C4-2B (cell line): ENCODE measurements around the gene HAPLN2.

ENCODE experiments used
- CTCF ChIP-seq: fragments of 450-650 bp; conservative IDR thresholded peaks from 2 replicates; pipeline ENCODE4 v1.5.1; 2017; ENCODE audit warnings: mild to moderate bottlenecking
- ZFX ChIP-seq: fragments of 450-650 bp; IDR thresholded peaks from 2 replicates; pipeline ENCODE4 v1.6.1; 2017

DNA sequence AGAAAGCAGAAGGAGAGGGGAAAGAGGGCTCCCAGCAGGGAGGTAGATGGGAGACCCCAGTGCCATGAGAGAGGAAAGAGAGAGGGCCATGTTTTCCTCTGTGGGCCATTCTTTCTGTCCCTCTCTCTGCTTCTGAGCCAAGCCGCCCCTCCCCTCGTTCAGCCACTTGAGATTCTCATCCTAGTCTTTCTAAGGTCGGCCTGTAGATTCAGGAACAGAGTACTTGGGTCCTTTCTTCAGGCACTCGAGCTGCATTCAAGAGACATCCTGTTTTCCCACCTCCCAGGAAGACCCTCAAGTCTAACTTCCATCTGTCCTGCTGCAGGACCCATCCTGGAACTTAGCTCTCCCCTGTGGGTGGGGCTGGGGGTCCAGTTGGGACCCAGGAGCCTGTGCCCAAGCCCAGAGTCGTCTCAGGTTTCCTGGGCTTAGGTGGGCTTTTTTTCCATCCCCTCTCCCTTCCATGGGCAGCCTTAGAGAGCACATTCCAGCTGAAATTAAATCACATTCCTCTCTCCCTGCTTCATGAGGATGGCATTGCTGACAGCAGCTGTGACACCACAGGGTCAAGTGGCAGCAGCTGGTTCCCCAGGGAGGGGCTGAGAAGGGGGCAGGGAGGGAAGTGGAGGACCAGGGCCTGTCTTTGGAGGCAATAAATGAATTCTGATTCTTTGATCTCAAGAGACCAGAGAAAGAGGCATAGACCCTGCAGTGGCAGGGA lies 45.0 kb downstream of the HAPLN2 start:
- TF ChIP-seq CTCF (no peak), ZFX (no peak)
